Measurements from ENCODE around the gene PCDHGA7.
"Not testable (repeated sequence)": the region's sequence is repeated elsewhere in the genome, so short reads cannot be mapped to it uniquely, and the experiment has no call there.

PCDHGA7 gene

DNA sequence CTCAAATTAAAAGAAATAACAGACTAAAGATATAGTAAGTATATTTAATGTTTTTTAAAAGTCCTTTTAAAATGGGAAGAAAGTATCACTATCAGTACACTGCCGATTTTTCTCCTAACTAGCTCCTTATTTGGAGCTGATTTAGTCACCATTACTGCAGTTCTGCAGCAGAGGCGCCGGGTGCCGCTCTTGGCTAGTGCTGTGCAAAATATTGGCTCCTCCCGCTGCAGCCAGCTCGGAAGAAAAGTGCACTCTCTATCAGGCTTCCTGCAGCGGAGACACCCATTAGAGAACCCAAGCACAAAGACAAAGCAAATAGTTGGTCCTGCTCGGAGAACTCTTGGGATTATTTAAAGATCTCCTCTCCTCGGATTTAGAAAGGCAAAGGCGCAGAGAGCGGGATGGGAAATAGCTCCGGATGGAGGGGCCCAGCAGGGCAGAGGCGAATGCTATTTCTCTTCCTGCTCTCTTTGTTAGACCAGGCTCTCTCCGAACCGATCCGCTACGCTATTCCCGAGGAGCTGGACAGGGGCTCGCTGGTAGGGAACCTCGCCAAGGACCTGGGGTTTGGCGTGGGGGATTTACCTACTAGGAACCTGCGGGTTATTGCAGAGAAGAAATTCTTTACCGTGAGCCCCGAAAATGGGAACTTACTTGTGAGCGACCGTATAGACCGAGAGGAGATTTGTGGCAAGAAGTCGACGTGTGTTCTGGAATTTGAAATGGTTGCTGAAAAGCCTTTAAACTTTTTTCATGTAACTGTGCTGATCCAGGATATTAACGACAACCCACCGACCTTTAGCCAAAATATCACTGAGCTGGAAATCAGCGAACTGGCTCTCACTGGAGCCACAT lies 12.3 kb upstream of the PCDHGA7 start, which contains the start of gene PCDHGB3:
PCDHGB3 (plus strand) TSS at position 249 of the 855 bp plus-strand sequence; CDS start at position 402, 153 bp downstream.
- DNase-seq, result no peak

DNA sequence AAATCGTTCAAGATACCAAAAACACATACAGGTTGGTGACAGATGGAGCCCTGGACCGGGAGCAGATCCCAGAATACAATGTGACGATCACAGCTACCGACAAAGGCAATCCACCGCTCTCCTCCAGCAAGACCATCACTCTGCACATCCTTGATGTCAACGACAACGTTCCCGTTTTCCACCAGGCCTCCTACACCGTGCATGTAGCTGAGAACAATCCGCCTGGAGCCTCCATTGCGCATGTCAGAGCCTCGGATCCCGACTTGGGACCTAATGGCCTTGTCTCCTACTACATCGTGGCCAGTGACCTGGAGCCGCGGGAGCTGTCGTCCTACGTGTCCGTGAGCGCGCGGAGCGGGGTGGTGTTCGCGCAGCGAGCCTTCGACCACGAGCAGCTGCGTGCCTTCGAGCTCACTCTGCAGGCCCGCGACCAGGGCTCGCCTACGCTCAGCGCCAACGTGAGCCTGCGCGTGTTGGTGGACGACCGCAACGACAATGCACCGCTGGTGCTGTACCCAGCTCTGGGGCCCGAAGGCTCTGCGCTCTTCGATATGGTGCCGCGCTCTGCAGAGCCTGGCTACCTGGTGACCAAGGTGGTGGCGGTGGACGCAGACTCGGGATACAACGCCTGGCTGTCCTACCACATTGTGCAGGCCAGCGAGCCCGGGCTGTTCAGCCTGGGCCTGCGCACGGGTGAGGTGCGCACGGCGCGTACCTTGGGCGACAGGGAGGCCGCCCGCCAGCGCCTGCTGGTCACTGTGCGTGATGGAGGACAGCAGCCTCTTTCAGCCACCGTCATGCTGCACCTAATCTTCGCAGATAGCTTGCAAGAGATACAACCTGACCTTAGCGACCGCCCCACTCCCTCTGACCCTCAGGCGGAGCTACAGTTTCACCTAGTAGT lies 10.7 kb upstream of the PCDHGA7 start:
- no peak for DNase-seq

DNA sequence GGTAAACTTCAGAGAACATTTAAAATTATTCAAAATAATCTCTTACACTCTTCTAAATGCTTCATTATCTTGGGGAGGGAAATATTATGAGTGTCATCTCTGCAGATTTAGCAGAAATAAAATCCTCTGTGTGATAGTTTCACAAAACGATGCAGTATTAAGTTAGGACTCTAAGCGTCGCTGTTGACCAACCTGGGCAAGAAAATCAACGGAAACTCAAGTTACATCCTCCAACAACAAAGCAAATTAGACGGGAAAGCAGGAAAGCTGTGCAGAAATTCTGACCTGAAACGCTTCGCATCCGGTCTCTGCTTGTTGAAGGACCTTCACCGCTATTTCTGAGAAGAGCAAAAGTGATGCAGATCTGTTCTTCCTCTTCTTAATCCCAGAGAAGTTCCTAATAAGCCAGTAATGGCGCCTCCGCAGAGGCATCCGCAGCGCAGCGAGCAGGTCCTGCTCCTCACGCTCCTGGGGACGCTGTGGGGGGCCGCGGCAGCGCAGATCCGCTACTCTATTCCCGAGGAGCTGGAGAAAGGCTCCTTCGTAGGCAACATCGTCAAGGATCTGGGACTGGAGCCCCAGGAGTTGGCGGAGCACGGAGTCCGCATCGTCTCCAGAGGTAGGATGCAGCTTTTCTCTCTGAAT lies 8.7 kb upstream of the PCDHGA7 start, which contains the start of gene PCDHGA6:
PCDHGA6 (plus strand) TSS at position 219 of the 645 bp plus-strand sequence; CDS start at position 412, 193 bp downstream.
- DNase-seq, result no peak

DNA sequence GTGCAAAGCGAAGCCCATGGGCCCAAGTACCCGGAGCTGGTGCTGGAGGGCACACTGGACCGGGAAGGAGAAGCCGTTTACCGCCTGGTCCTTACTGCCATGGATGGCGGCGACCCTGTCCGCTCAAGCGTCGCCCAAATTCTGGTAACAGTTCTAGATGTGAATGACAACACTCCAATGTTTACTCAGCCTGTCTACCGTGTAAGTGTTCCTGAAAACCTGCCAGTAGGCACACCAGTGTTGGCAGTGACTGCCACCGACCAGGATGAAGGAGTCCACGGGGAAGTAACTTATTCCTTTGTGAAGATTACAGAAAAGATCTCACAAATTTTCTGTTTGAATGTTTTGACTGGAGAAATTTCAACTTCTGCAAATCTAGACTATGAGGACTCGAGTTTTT lies 7.9 kb upstream of the PCDHGA7 start:
- DNase-seq, result no peak

DNA sequence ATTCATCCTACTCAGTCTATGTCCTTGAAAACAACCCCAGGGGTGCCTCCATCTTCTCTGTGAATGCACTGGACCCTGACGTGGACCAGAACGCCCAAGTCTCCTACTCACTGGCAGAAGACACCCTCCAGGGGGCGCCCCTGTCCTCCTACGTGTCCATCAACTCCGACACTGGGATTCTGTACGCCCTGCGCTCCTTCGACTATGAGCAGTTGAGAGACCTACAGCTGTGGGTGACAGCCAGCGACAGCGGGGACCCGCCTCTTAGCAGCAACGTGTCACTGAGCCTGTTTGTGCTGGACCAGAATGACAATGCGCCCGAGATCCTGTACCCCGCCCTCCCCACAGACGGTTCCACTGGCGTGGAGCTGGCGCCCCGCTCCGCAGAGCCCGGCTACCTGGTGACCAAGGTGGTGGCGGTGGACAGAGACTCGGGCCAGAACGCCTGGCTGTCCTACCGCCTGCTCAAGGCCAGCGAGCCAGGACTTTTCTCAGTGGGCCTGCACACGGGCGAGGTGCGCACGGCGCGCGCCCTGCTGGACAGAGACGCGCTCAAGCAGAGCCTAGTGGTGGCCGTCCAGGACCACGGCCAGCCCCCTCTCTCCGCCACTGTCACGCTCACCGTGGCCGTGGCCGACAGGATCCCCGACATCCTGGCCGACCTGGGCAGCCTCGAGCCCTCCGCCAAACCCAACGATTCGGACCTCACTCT lies 6.9 kb upstream of the PCDHGA7 start:
- not testable (repeated sequence) for DNase-seq

DNA sequence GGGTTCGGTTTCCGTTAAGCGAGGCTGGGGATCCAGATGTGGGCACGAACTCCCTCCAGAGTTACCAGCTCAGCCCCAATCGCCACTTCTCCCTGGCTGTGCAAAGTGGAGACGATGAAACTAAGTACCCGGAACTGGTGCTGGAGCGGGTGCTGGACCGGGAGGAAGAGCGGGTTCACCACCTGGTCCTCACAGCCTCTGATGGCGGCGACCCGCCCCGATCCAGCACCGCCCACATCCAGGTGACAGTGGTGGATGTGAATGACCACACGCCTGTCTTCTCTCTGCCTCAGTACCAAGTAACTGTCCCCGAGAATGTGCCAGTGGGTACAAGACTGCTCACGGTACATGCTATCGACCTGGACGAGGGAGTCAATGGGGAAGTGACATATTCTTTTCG lies 803 bp downstream of the PCDHGA7 start:
- DNase-seq, result no peak

DNA sequence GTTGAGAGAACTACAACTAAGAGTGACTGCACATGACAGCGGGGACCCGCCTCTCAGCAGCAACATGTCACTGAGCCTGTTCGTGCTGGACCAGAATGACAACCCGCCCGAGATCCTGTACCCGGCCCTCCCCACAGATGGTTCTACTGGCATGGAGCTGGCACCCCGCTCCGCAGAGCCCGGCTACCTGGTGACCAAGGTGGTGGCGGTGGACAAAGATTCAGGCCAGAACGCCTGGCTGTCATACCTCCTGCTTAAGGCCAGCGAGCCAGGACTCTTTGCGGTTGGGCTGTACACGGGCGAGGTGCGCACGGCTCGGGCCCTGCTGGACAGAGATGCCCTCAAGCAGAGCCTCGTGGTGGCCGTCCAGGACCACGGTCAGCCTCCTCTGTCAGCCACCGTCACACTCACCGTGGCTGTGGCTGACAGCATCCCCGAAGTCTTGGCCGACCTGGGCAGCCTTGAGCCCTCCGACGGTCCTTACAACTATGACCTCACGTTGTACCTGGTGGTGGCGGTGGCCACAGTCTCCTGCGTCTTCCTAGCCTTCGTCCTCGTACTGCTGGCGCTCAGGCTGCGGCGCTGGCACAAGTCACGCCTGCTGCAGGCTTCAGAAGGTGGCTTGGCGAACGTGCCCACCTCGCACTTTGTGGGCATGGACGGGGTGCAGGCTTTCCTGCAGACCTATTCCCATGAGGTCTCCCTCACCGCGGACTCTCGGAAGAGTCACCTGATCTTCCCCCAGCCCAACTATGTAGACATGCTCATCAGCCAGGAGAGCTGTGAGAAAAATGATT lies 2.1 kb downstream of the PCDHGA7 start:
- DNase-seq, result no peak

DNA sequence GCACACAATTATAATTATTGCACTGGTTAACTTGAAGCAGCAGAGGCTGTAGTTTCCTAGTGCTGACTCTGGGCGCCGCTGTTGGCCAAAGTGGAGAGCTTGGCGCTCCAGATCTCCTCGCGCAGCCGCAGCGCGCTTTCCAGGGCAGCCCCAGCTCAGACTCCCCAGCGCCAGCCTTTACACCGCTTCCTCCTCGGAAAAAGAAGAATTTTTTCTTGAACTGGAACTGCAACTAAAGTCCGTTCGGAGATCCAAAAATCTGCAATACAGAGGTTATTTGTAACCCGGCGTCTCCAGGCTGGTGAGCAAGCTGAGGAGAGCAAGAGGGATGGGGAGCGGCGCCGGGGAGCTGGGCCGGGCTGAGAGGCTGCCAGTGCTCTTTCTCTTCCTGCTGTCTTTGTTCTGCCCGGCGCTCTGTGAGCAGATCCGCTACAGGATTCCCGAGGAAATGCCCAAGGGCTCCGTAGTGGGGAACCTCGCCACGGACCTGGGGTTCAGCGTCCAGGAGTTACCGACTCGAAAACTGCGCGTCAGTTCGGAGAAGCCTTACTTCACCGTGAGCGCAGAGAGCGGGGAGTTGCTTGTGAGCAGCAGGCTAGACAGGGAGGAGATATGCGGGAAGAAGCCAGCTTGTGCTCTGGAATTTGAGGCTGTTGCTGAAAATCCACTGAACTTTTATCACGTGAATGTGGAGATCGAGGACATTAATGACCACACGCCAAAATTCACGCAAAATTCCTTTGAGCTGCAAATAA lies 5.2 kb downstream of the PCDHGA7 start, which contains the start of gene PCDHGB4:
PCDHGB4 (plus strand) TSS at position 142 of the 755 bp plus-strand sequence; CDS start at position 329, 187 bp downstream.
- peak; percentile 22 for DNase-seq

DNA sequence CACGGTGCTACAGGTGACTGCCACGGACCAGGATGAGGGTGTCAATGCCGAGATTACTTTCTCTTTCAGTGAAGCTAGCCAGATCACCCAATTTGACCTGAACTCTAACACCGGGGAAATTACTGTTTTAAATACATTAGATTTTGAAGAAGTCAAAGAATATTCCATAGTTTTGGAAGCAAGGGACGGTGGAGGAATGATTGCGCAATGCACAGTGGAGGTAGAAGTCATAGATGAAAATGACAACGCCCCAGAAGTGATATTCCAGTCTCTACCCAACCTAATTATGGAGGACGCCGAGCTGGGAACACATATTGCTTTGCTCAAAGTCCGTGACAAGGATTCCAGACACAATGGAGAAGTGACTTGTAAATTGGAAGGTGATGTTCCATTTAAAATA lies 6.1 kb downstream of the PCDHGA7 start:
- no peak for DNase-seq

DNA sequence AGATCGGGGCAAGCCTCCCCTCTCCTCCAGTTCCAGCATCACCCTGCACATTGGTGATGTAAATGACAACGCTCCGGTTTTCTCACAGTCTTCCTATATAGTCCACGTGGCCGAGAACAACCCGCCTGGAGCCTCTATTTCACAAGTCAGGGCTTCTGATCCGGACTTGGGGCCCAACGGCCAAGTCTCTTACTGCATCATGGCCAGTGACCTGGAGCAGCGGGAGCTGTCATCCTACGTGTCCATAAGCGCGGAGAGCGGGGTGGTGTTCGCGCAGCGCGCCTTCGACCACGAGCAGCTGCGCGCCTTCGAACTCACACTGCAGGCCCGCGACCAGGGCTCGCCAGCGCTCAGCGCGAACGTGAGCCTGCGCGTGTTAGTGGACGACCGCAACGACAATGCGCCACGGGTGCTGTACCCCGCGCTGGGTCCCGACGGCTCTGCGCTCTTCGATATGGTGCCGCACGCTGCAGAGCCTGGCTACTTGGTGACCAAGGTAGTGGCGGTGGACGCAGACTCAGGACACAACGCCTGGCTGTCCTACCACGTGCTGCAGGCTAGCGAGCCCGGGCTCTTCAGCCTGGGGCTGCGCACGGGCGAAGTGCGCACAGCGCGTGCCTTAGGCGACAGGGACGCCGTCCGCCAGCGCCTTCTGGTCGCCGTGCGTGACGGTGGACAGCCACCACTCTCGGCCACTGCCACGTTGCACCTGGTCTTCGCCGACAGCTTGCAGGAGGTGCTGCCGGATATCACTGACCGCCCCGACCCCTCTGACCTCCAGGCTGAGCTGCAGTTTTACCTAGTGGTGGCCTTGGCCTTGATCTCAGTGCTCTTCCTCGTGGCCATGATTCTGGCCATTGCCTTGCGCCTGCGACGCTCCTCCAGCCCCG lies 6.9 kb downstream of the PCDHGA7 start:
- DNase-seq, result no peak

DNA sequence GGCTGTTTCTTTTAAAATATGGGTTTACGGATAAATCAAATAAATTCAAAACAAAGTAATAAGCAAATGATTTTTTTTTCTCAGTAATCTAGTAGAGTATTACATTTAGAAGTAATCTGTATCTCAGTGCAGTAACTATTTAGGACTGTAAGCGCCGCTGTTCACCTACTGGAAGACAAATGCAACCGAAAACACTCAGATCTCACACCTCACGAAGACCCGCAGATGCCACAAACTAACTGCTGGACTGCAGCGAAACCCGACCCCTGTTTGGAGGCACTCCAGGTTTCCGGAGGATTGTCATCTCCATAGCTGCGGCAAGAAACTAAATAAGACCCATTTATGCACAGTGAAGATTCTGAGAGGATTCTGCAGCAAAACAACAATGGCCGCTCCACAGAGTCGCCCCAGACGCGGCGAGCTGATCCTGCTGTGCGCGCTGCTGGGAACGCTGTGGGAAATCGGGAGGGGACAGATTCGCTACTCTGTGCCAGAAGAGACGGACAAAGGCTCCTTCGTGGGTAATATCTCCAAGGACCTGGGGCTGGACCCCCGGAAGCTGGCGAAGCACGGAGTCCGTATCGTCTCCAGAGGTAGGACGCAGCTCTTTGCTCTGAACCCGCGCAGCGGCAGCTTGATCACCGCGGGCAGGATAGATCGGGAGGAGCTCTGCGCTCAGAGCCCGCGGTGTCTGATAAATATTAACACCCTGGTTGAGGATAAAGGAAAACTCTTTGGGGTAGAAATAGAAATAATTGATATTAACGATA lies 10.1 kb downstream of the PCDHGA7 start, which contains the start of gene PCDHGA8:
PCDHGA8 (plus strand) TSS at position 205 of the 770 bp plus-strand sequence; CDS start at position 386, 181 bp downstream.
- no peak for DNase-seq

DNA sequence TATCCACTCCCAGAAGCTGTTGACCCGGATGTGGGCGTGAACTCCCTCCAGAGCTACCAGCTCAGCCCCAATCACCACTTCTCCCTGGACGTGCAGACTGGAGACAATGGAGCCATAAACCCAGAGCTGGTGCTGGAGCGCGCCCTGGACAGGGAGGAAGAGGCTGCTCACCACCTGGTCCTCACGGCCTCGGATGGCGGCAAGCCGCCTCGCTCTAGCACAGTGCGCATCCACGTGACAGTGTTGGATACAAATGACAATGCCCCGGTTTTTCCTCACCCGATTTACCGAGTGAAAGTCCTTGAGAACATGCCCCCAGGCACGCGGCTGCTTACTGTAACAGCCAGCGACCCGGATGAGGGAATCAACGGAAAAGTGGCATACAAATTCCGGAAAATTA lies 10.7 kb downstream of the PCDHGA7 start:
- DNase-seq, result no peak

DNA sequence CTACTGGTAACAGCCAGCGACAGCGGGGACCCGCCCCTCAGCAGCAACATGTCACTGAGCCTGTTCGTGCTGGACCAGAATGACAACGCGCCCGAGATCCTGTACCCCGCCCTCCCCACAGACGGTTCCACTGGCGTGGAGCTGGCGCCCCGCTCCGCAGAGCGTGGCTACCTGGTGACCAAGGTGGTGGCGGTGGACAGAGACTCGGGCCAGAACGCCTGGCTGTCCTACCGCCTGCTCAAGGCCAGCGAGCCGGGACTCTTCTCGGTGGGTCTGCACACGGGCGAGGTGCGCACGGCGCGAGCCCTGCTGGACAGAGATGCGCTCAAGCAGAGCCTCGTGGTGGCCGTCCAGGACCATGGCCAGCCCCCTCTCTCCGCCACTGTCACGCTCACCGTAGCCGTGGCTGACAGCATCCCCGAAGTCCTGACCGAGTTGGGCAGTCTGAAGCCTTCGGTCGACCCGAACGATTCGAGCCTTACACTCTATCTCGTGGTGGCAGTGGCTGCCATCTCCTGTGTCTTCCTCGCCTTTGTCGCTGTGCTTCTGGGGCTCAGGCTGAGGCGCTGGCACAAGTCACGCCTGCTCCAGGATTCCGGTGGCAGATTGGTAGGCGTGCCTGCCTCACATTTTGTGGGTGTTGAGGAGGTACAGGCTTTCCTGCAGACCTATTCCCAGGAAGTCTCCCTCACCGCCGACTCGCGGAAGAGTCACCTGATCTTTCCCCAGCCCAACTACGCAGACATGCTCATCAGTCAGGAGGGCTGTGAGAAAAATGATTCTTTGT lies 12.1 kb downstream of the PCDHGA7 start:
- DNase-seq, result not testable (repeated sequence)

DNA sequence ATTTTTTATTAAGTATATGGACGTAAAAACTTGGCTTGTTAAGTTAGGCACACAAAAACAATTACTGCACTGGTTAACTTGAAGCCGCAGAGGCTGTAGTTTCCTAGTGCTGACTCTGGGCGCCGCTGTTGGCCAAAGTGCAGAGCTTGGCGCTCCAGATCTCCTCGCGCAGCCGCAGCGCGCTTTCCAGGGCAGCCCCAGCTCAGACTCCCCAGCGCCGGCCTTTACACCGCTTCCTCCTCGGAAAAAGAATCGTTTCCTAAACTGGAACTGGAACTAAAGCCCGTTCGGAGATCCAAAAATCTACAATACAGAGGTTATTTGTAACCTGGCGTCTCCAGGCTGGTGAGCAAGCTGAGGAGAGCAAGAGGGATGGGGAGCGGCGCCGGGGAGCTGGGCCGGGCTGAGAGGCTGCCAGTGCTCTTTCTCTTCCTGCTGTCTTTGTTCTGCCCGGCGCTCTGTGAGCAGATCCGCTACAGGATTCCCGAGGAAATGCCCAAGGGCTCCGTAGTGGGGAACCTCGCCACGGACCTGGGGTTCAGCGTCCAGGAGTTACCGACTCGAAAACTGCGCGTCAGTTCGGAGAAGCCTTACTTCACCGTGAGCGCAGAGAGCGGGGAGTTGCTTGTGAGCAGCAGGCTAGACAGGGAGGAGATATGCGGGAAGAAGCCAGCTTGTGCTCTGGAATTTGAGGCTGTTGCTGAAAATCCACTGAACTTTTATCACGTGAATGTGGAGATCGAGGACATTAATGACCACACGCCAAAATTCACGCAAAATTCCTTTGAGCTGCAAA lies 15.4 kb downstream of the PCDHGA7 start, which contains the start of gene PCDHGB5:
PCDHGB5 (plus strand) TSS at position 192 of the 796 bp plus-strand sequence; CDS start at position 373, 181 bp downstream.
- DNase-seq, result peak; percentile 43

DNA sequence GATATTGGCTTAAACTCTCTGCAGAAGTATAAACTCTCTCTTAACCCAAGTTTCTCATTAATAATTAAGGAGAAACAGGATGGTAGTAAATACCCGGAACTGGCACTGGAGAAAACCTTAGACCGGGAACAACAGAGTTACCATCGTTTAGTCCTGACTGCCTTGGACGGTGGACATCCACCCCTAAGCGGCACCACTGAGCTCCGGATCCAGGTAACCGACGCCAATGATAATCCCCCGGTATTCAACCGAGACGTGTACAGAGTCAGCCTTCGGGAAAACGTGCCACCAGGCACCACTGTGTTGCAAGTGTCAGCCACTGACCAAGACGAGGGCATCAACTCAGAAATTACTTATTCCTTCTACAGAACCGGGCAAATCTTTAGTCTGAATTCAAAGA lies 16.1 kb downstream of the PCDHGA7 start:
- no peak for DNase-seq

DNA sequence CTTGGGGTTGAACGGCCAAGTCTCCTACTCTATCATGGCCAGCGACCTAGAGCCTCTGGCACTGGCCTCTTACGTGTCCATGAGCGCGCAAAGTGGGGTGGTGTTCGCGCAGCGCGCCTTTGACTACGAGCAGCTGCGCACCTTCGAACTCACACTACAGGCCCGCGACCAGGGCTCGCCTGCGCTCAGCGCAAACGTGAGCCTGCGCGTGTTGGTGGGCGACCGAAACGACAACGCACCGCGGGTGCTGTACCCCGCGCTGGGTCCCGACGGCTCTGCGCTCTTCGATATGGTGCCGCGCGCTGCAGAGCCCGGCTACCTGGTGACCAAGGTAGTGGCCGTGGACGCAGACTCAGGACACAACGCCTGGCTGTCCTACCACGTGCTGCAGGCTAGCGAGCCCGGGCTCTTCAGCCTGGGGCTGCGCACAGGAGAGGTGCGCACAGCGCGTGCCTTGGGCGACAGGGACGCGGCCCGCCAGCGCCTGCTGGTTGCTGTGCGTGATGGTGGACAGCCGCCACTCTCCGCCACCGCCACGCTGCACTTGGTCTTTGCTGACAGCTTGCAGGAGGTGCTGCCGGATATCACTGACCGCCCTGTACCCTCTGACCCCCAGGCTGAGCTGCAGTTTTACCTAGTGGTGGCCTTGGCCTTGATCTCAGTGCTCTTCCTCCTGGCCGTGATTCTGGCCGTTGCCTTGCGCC lies 17.2 kb downstream of the PCDHGA7 start:
- DNase-seq, result no peak
